CD4-positive, alpha-beta T cell treated with Interleukin-17A for 1 hour (primary cell): ENCODE measurements around the gene TSPAN5.

Source experiments
- DNase-seq: peaks from one replicate; pipeline ENCODE4 v3.0.0-alpha.2; 2020

TSPAN5 gene

GRCh38 chr4:98583265-98583664 lies 75.1 kb downstream of the TSPAN5 start:
- DNase-seq, result no peak

- DNase-seq, result no peak
Observed at GRCh38 chr4:98581126-98581525, 77.3 kb downstream of the TSPAN5 start.

GRCh38 chr4:98577956-98578355 lies 80.5 kb downstream of the TSPAN5 start:
- no peak for DNase-seq

GRCh38 chr4:98574816-98575215 lies 83.6 kb downstream of the TSPAN5 start:
- no peak for DNase-seq

- DNase-seq, result no peak
Observed at GRCh38 chr4:98573791-98574190, 84.6 kb downstream of the TSPAN5 start.

GRCh38 chr4:98572697-98573096 lies 85.7 kb downstream of the TSPAN5 start:
- no peak for DNase-seq

- no peak for DNase-seq
Observed at GRCh38 chr4:98571161-98571786, 87.1 kb downstream of the TSPAN5 start.

GRCh38 chr4:98570151-98570797 lies 88.1 kb downstream of the TSPAN5 start:
- DNase-seq, result no peak

- DNase-seq, result no peak
Observed at GRCh38 chr4:98568941-98569663, 89.3 kb downstream of the TSPAN5 start.

GRCh38 chr4:98567611-98568010 lies 90.8 kb downstream of the TSPAN5 start:
- DNase-seq, result no peak

GRCh38 chr4:98566361-98567008 lies 91.9 kb downstream of the TSPAN5 start:
- no peak for DNase-seq

- DNase-seq, result no peak
Observed at GRCh38 chr4:98565681-98566301, 92.6 kb downstream of the TSPAN5 start.

GRCh38 chr4:98564852-98565251 lies 93.6 kb downstream of the TSPAN5 start:
- DNase-seq, result no peak

- no peak for DNase-seq
Observed at GRCh38 chr4:98560321-98560720, 98.1 kb downstream of the TSPAN5 start.

- DNase-seq, result no peak
Observed at GRCh38 chr4:98558471-98559169, 99.8 kb downstream of the TSPAN5 start.

GRCh38 chr4:98557194-98557892 lies 101.1 kb downstream of the TSPAN5 start:
- no peak for DNase-seq

- no peak for DNase-seq
Observed at GRCh38 chr4:98556451-98556850, 102.0 kb downstream of the TSPAN5 start.

- DNase-seq, result no peak
Observed at GRCh38 chr4:98555798-98556445, 102.5 kb downstream of the TSPAN5 start.

GRCh38 chr4:98546910-98547594 lies 111.4 kb downstream of the TSPAN5 start:
- no peak for DNase-seq

GRCh38 chr4:98544818-98545414 lies 113.5 kb downstream of the TSPAN5 start:
- no peak for DNase-seq
